DND-41 (cell line): ENCODE data around the gene AARS1.
"Not testable (repeated sequence)": the region's sequence is repeated elsewhere in the genome, so short reads cannot be mapped to it uniquely, and the experiment has no call there.

ENCODE experiments used
- ATAC-seq: fragments of 200-7000 bp; cut with Tn5 transposase; 3 replicates; pipeline ENCODE4 v1.9.1; 2021; ENCODE audit warnings: low read depth; ENCODE audit not compliant: insufficient read depth
- DNase-seq: peaks from one replicate; pipeline ENCODE4 v3.0.0-alpha.2; 2020
- H2AFZ ChIP-seq: 2 replicates; pipeline ENCODE4 v1.6.0; 2012; ENCODE audit warnings: low read depth, low read length
- H3K27ac ChIP-seq: 2 replicates; pipeline ENCODE4 v1.5.1; 2012; ENCODE audit warnings: low read length, inconsistent platforms
- H3K27me3 ChIP-seq: fragments of 200-600 bp; sonication (generic); 2 replicates; pipeline ENCODE4 v1.6.0; 2012; ENCODE audit warnings: low read length, mild to moderate bottlenecking, inconsistent platforms; ENCODE audit not compliant: insufficient read depth, poor library complexity
- H3K36me3 ChIP-seq: 2 replicates; pipeline ENCODE4 v1.5.1; 2012; ENCODE audit warnings: low read length, inconsistent platforms; ENCODE audit not compliant: insufficient read depth
- H3K4me1 ChIP-seq: 2 replicates; pipeline ENCODE4 v1.5.1; 2012; ENCODE audit warnings: mild to moderate bottlenecking, low read length; ENCODE audit not compliant: insufficient read depth
- H3K4me2 ChIP-seq: 2 replicates; pipeline ENCODE4 v1.6.0; 2012; ENCODE audit warnings: mild to moderate bottlenecking, moderate library complexity, low read length, inconsistent platforms; ENCODE audit not compliant: insufficient read depth
- H3K4me3 ChIP-seq, 2 experiments: fragments of 200-600 bp in 1 of 2; shearing (Covaris generic) in 1 of 2; 2 replicates each; pipeline ENCODE4 v1.5.1; 2012 to 2016; ENCODE audit warnings: inconsistent platforms in 2 of 2, low read length in 2 of 2, mild to moderate bottlenecking in 2 of 2, low read depth in 1 of 2, moderate library complexity in 1 of 2
- H3K79me2 ChIP-seq: 2 replicates; pipeline ENCODE4 v1.6.0; 2012; ENCODE audit warnings: low read length, inconsistent platforms; ENCODE audit not compliant: insufficient read depth
- H3K9ac ChIP-seq: 2 replicates; pipeline ENCODE4 v1.6.0; 2012; ENCODE audit warnings: low read depth, mild to moderate bottlenecking, inconsistent platforms, low read length, moderate library complexity
- H3K9me3 ChIP-seq: 2 replicates; pipeline ENCODE4 v1.5.1; 2012; ENCODE audit warnings: low read length, moderate library complexity, mild to moderate bottlenecking, inconsistent platforms; ENCODE audit not compliant: insufficient read depth, severe bottlenecking
- H4K20me1 ChIP-seq: 2 replicates; pipeline ENCODE4 v1.6.0; 2012; ENCODE audit warnings: low read length; ENCODE audit not compliant: insufficient read depth

AARS1 gene

GRCh38 chr16:70231831-70232230 lies 57.5 kb downstream of the AARS1 start:
- not testable (repeated sequence) for ATAC-seq, H3K27ac ChIP-seq, H2AFZ ChIP-seq, H4K20me1 ChIP-seq, H3K79me2 ChIP-seq, H3K9me3 ChIP-seq, H3K4me3 ChIP-seq, H3K27me3 ChIP-seq, H3K4me2 ChIP-seq, H3K9ac ChIP-seq, DNase-seq, H3K4me1 ChIP-seq
- H3K36me3 ChIP-seq = peaks cover 17% of the 10 kb centered on the region; the same call in 1 of the 2 replicates

- H3K36me3 ChIP-seq, H2AFZ ChIP-seq, H3K27me3 ChIP-seq, H3K4me2 ChIP-seq, H3K4me3 ChIP-seq, H3K4me1 ChIP-seq, H3K9me3 ChIP-seq, ATAC-seq, H3K9ac ChIP-seq, H3K79me2 ChIP-seq, DNase-seq, H4K20me1 ChIP-seq, H3K27ac ChIP-seq: not testable (repeated sequence)
Measured at GRCh38 chr16:70226024-70226423, 63.3 kb downstream of the AARS1 start.

- ATAC-seq, H3K79me2 ChIP-seq, H2AFZ ChIP-seq: not testable (repeated sequence)
Measured at GRCh38 chr16:70225430-70225829, 63.9 kb downstream of the AARS1 start.

GRCh38 chr16:70224645-70225044 lies 64.7 kb downstream of the AARS1 start:
- not testable (repeated sequence) for H3K9ac ChIP-seq, ATAC-seq, H2AFZ ChIP-seq, H3K4me1 ChIP-seq, H3K27me3 ChIP-seq, H3K27ac ChIP-seq, H4K20me1 ChIP-seq, H3K4me3 ChIP-seq, H3K4me2 ChIP-seq, H3K79me2 ChIP-seq, H3K9me3 ChIP-seq, DNase-seq
- peaks cover 10% of the 10 kb centered on the region; the same call in 1 of the 2 replicates for H3K36me3 ChIP-seq

More at GRCh38 chr16:70225430-70225829, 63.9 kb downstream of the AARS1 start:
- H3K9me3 ChIP-seq, H3K27me3 ChIP-seq, H3K4me3 ChIP-seq, H4K20me1 ChIP-seq, H3K9ac ChIP-seq, H3K36me3 ChIP-seq, H3K4me1 ChIP-seq, H3K4me2 ChIP-seq, H3K27ac ChIP-seq, DNase-seq: not testable (repeated sequence)

GRCh38 chr16:70223971-70224513 lies 65.3 kb downstream of the AARS1 start:
- ATAC-seq, H3K27me3 ChIP-seq, H3K9ac ChIP-seq, H3K4me2 ChIP-seq, H3K9me3 ChIP-seq, H3K4me1 ChIP-seq, H4K20me1 ChIP-seq, H3K79me2 ChIP-seq, H2AFZ ChIP-seq, H3K4me3 ChIP-seq, H3K27ac ChIP-seq, DNase-seq: not testable (repeated sequence)
- peaks cover 10% of the 10 kb centered on the region; the same call in 1 of the 2 replicates for H3K36me3 ChIP-seq

GRCh38 chr16:70223216-70223615 lies 66.1 kb downstream of the AARS1 start:
- not testable (repeated sequence) for H3K27ac ChIP-seq, H3K4me1 ChIP-seq, H2AFZ ChIP-seq, H3K27me3 ChIP-seq, H3K9me3 ChIP-seq, H3K36me3 ChIP-seq, ATAC-seq, DNase-seq, H3K79me2 ChIP-seq, H4K20me1 ChIP-seq, H3K4me2 ChIP-seq, H3K9ac ChIP-seq, H3K4me3 ChIP-seq

- not testable (repeated sequence) for DNase-seq
Measured at GRCh38 chr16:70222574-70222973, 66.7 kb downstream of the AARS1 start.

GRCh38 chr16:70218586-70218985 lies 70.7 kb downstream of the AARS1 start:
- H3K79me2 ChIP-seq, H3K4me3 ChIP-seq, H3K27ac ChIP-seq, H3K4me2 ChIP-seq, H3K27me3 ChIP-seq, H3K4me1 ChIP-seq, ATAC-seq, H3K9ac ChIP-seq, H3K9me3 ChIP-seq, H3K36me3 ChIP-seq, H4K20me1 ChIP-seq, DNase-seq, H2AFZ ChIP-seq: not testable (repeated sequence)

More at GRCh38 chr16:70222574-70222973, 66.7 kb downstream of the AARS1 start:
- H3K36me3 ChIP-seq, H3K79me2 ChIP-seq, H3K9ac ChIP-seq, H3K4me2 ChIP-seq, H2AFZ ChIP-seq, H4K20me1 ChIP-seq, H3K4me3 ChIP-seq, ATAC-seq, H3K4me1 ChIP-seq, H3K9me3 ChIP-seq, H3K27ac ChIP-seq, H3K27me3 ChIP-seq: not testable (repeated sequence)
